ENCODE results near the gene DSC2.

Gene DSC2

GRCh38 chr18:31044926-31045325 is 57.3 kb downstream of the DSC2 start:
- CTCF ChIA-PET = no interaction called here
- POLR2A ChIA-PET = no interaction called here
- TF ChIP-seq CTCF (IDR thresholded peaks at IDR 0.05; ENCODE audit: control extremely low read depth, extremely low read depth, low read depth, missing control alignments) = no peak
- no peak for DNase-seq (ENCODE audit: extremely low spot score)

- no peak for TF ChIP-seq CTCF (IDR thresholded peaks at IDR 0.05; ENCODE audit: control extremely low read depth, extremely low read depth, low read depth, missing control alignments)
- CTCF ChIA-PET = interaction anchor here (1.5 kb wide), 1 partner anchor 11 kb away, joined by 3 read pairs; no protein-coding TSS in a partner anchor
- POLR2A ChIA-PET = no interaction called here
- no peak for DNase-seq (ENCODE audit: extremely low spot score)
Observed at GRCh38 chr18:31043709-31044108, 58.5 kb downstream of the DSC2 start.

GRCh38 chr18:31042406-31043181 is 59.6 kb downstream of the DSC2 start, which contains the start of gene DSC3:
DSC3 (minus strand) TSS chr18:31042742; CDS start chr18:31042660, 82 bp downstream.
- ChIA-PET POLR2A (interaction anchor here (0.6 kb wide), 1 partner anchor 8 kb away, joined by 3 read pairs; no protein-coding TSS in a partner anchor), CTCF (interaction anchor here (1.5 kb wide), 1 partner anchor 11 kb away, joined by 3 read pairs; no protein-coding TSS in a partner anchor)
- peak; percentile 15 for DNase-seq (ENCODE audit: extremely low spot score)
- no peak for TF ChIP-seq CTCF (IDR thresholded peaks at IDR 0.05; ENCODE audit: control extremely low read depth, extremely low read depth, low read depth, missing control alignments)

- ChIA-PET CTCF (interaction anchor here (1.0 to 1.5 kb wide), 2 partner anchors 11 to 16 kb away, joined by 3 read pairs; no protein-coding TSS in a partner anchor), POLR2A (no interaction called here)
- DNase-seq (ENCODE audit: extremely low spot score) = no peak
- TF ChIP-seq CTCF (IDR thresholded peaks at IDR 0.05; ENCODE audit: control extremely low read depth, extremely low read depth, low read depth, missing control alignments) = no peak
Observed at GRCh38 chr18:31042084-31042405, 60.2 kb downstream of the DSC2 start.

- POLR2A ChIA-PET = no interaction called here
- CTCF ChIA-PET = interaction anchor here (1.0 to 1.5 kb wide), 2 partner anchors 12 to 17 kb away, joined by 3 read pairs; no protein-coding TSS in a partner anchor
- no peak for TF ChIP-seq CTCF (IDR thresholded peaks at IDR 0.05; ENCODE audit: control extremely low read depth, extremely low read depth, low read depth, missing control alignments)
- peak; percentile 23 for DNase-seq (ENCODE audit: extremely low spot score)
Observed at GRCh38 chr18:31041271-31042083, 60.7 kb downstream of the DSC2 start.

GRCh38 chr18:31040686-31041270 is 61.4 kb downstream of the DSC2 start:
- TF ChIP-seq CTCF (IDR thresholded peaks at IDR 0.05; ENCODE audit: control extremely low read depth, extremely low read depth, low read depth, missing control alignments) = no peak
- POLR2A ChIA-PET = no interaction called here
- no peak for DNase-seq (ENCODE audit: extremely low spot score)
- CTCF ChIA-PET = interaction anchor here (1.0 kb wide), 1 partner anchor 18 kb away, joined by 3 read pairs; no protein-coding TSS in a partner anchor
